Fibroblast of pulmonary artery (primary cell): Measurements from ENCODE around the gene RBKS.

ENCODE experiments used
- DNase-seq: peaks from one replicate; pipeline ENCODE4 v3.0.0-alpha.2; 2010; ENCODE audit warnings: low read depth
- H3K4me3 ChIP-seq: replicated peaks from 2 replicates; pipeline ENCODE4 v1.5.1; 2011; ENCODE audit warnings: low read depth, mild to moderate bottlenecking, control low read depth, low read length, moderate library complexity
- TF ChIP-seq, protein P1 (sequence below): IDR thresholded peaks from 2 replicates; pipeline ENCODE4 v1.5.1; 2011; ENCODE audit warnings: mild to moderate bottlenecking, control low read depth, low read length, inconsistent platforms; ENCODE audit errors: missing control alignments

Gene RBKS

DNA sequence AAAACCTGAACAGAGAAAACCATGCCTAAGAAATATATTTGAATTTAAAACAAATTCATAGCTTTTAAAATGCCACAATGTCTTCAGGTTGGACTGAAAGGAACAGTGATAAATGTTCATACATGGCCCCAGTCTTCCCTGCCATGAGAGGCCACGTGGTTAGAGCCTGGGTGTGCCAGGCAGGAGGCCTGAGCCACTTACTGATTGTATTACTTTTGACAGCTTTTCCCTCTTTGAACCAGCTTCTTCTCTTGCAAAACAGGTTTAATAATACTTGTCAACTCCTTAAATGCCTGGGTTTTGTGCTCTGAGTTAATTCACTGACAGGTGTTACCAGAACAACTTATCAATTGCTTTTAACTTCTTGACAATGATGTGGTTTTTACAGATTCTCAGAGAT lies 27.0 kb downstream of the RBKS start:
- no peak overlapping the region for H3K4me3 ChIP-seq
- TF ChIP-seq, protein P1, sequence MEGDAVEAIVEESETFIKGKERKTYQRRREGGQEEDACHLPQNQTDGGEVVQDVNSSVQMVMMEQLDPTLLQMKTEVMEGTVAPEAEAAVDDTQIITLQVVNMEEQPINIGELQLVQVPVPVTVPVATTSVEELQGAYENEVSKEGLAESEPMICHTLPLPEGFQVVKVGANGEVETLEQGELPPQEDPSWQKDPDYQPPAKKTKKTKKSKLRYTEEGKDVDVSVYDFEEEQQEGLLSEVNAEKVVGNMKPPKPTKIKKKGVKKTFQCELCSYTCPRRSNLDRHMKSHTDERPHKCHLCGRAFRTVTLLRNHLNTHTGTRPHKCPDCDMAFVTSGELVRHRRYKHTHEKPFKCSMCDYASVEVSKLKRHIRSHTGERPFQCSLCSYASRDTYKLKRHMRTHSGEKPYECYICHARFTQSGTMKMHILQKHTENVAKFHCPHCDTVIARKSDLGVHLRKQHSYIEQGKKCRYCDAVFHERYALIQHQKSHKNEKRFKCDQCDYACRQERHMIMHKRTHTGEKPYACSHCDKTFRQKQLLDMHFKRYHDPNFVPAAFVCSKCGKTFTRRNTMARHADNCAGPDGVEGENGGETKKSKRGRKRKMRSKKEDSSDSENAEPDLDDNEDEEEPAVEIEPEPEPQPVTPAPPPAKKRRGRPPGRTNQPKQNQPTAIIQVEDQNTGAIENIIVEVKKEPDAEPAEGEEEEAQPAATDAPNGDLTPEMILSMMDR: no peak
- DNase-seq: no peak

DNA sequence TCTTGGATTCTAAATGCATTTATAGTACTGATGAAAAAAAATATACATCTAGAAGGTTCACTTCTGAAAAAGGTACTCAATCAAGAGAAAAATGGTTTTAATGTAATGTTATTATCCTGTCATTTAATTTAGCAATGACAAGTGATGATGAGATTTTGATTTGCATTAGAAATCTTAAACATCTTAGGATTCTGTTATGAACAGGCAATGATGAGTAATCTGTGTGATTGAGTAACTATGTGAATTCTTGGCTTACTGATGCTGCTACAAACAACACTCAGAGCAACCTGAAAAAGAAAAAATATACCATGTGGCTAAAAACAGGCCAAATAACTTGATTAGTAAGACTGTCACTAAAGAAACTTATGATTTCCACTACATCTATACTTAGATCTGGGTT lies 30.1 kb downstream of the RBKS start:
- TF ChIP-seq, protein P1: no peak
- peak; percentile 84 for DNase-seq
- no peak overlapping the region for H3K4me3 ChIP-seq

DNA sequence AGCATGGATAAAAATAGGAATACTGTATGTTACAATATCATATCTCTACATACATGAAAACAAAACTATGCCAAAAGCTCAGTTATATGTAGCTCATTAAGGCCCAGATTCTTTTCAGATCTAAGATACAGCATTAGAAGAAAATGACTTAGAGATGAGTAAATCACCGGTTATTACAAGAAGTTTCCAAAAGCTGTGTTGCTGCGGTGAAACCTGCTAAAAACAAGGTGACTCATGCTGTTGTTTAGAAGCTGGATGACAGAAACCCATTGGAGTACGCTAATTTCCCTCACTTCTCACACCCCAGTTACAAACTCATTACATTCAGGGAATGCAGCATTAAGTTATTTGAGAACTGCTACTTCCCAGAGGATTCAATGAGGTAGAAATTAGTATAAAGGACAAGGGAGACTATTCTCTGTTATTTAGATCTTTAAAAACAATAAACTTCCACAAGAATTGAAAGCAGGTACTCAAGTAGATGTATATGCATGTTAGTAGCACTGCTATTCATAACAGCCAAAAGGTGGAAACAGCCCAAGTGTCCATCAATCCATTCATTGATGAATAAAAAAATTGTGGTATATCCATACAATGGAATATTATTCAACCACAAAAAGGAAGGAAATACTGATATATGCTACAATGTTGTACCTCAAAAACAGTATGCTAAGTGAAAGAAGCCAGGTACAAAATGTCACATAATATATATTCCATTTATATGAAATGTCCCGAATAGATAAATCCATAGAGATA lies 32.6 kb downstream of the RBKS start:
- peak; percentile 34 for DNase-seq
- TF ChIP-seq, protein P1: no peak
- H3K4me3 ChIP-seq: no peak overlapping the region

DNA sequence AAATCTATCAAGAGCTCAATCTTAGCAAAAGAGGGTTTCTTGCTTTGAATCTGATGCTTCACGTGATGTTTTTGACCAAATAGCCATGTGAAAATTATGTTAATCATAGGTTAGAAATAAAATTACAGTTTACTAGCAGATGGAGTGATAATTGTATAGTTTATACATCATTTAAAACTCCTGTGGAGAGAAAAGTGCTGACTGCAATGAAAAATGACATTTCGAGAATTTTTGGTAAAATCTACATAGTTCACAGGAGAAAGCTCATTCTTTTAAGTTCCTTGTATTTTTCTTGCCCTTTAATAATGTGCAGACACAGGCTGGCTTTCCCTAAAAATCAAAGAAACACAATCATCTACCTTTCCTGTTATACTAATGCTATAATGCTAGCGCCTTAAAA lies 33.2 kb downstream of the RBKS start:
- TF ChIP-seq, protein P1: no peak
- DNase-seq: no peak
- H3K4me3 ChIP-seq: no peak overlapping the region

DNA sequence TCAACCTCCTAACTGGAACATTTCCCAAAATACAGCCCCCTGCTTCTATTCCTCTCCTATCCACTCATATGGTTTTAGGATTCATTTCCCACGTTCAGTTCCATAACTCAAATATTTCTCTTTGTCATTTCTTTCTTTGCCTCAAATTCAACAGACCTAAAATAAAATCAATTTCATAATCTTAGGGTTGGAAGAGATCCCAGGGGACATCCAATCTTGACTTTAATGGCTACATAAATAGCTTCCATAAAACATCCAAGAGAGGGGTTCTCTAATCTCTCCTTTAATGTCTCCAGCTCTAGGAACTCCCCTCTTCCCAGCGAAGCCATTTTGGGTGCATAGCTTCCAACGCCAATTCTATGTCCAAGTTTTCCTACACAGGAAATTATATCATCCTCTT lies 33.8 kb downstream of the RBKS start:
- TF ChIP-seq, protein P1: no peak
- no peak overlapping the region for H3K4me3 ChIP-seq
- DNase-seq: peak; percentile 10

DNA sequence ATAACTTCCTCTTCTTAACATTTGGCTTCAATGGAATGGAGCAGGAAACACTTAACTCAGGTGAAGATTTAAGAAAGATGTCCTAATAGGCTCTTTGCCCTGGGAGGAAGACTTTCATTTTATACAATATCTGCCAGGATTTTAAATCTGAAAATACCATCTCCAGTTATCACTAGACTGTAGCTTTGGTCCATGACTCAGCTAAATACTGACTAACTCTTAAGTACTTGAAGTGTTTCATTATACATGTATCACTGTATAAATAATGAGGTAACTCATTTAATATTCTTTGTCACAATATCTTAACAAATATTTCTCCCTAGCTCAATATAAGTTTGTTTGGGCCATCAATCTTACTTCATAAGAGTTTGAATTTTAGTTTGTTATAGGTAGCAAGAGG lies 34.7 kb downstream of the RBKS start:
- no peak overlapping the region for H3K4me3 ChIP-seq
- DNase-seq: peak; percentile 40
- TF ChIP-seq, protein P1: no peak
